ELR (cell line): ENCODE results near the gene DELE1.
A peak's percentile ranks its signal among the peaks of the same experiment; 100 is the strongest.

Experiments
- DNase-seq: peaks from one replicate; pipeline ENCODE4 v3.0.0-alpha.2; 2015; ENCODE audit warnings: low read depth

Gene DELE1

DNA sequence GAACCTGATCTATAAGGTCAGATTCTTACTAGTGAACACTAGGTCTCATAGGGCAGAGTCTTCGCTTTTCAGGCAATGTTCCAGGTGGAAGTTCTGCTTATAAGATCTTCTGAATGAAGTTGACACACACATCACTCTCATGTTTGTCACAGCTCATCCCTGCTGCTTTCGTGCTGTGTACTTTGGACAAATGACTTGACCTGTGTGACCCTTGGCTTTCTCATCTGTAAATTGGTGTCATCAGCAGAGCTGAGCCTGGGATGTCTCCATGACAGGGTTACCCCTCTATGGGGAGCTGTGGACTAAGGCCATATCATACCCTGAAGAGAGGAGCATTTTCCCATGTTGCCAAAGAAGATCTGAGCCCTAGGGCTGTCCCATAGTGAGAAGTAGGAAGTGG, 2.8 kb downstream of the DELE1 start:
- no peak for DNase-seq

DNA sequence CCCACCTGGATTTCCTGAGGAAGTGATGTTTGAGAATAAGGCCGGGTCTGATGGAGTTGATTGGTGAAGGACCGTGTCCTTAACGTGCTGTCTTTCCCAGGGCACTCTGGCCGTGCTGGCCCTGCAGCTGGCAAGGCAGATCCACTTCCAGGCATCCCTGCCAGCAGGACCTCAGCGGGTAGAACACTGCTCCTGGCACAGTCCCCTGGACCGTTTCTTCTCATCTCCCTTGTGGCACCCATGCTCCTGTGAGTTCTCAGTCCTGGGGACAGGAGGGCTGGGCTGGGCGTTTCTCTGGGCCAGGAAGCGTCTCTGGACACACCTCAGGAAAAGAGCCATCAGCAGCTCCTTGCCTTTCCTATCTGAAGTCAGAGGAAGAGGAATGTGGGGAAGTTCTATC, 4.4 kb downstream of the DELE1 start:
- no peak for DNase-seq

DNA sequence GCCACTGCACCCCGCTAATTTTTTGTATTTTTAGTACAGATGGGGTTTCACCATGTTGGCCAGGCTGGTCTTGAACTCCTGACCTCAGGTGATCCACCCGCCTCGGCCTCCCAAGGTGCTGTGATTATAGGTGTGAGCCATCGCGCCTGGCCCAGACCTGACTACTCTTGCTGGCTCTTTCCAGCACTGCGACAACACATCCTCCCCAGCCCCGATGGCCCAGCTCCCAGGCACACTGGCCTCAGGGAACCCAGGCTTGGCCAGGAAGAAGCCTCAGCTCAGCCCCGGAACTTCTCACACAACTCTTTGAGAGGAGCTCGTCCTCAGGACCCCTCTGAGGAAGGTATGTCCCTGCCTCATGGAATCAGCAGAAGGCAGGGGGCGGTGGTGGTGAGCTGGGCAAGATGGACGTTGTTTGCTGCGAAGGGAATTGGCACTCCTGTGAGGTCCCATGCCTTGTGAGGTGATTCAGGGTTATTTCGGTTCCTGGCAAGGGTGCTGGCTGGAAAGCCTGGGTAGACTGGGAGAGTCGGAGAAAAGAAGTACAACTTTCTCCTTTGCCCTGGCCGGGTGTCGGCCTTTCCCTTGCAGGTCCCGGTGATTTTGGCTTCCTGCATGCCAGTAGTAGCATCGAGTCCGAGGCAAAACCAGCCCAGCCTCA, 5.9 kb downstream of the DELE1 start:
- DNase-seq: no peak

DNA sequence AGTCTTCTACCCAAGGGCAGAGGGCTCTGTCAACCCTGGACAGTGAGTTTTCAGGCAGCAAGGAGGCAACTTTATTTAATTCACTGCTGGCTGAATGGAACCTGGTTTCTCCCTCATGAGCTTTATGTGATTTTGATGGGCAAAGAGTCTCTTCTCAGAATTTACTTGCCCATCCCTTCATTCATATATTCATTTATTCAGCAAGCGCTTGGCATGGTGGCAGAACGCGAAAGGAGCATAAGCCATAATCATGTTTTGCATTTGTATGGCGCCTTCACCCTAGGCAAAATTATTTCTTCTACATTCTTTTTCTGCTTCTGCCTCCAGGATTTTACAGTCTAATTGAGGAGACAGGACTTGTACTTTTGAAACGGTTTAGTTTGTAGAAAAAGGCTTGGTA, 8.0 kb downstream of the DELE1 start:
- DNase-seq: no peak

DNA sequence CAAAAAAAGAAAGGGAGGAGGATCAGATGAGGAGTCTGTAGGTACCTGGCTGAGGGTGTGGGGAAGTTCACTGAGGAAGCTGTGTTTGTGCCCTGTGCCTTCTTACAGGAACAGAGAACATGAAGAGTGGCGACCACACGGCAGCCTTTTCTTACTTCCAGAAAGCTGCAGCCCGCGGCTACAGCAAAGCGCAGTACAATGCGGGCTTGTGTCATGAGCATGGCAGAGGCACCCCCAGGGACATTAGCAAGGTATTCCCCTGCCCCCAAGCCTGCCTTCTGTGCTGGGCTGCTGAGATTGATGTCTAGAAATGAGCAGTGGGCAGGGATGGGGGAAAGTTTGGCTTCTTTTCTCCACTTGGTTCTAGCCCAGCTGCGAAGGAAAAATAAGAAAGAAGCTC, 9.5 kb downstream of the DELE1 start:
- DNase-seq: no peak

- no peak for DNase-seq
Measured at GRCh38 chr5:141934099-141934844, 10.6 kb downstream of the DELE1 start.

DNA sequence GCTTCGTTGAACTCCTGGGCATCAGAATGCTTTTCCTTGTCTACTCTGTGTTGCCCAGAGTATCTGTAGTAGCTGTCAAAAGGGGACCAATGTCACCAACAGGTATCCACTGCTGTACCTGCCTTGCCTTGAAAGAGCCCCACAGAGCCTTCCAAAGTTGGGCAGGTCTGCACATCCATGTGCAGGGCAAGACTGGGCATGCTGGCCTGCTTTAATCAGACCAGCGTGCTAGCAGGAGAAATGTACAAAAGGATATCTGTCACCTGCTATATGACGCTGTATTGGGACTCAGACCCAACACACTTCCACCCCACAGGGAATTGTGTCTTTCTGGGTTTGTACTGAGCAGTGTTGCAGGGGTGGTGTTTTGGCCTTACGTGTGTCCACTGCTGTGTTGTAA, 11.9 kb downstream of the DELE1 start:
- DNase-seq: no peak

DNA sequence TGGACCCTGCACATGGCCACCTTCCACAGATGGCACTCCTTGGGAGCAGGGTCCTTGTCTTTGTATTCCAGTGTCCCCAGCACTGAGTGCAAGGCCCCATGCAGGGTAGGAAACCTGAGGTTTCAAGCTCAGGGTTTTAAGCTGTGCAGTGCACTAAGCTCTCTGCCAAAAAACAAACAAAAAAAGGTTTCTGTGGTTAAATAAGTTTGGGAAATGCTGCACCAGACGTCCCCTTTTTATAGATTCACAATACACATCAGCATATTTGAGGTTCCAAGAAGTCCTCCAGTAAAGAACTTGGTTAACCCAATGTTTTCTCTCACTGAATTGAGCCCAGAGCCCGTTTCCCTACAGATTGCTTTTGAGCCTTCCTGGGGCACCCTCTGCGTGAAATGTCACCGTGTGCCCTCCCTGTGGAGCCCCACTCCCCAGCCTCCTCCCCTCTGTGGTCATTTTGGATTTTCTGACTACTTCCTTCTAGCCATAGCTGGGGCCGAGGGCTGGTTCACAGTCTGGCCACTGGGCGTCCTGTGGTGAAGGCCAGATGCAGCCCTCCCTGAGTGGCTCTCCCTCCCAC, 17.1 kb downstream of the DELE1 start:
- peak; percentile 30 for DNase-seq

DNA sequence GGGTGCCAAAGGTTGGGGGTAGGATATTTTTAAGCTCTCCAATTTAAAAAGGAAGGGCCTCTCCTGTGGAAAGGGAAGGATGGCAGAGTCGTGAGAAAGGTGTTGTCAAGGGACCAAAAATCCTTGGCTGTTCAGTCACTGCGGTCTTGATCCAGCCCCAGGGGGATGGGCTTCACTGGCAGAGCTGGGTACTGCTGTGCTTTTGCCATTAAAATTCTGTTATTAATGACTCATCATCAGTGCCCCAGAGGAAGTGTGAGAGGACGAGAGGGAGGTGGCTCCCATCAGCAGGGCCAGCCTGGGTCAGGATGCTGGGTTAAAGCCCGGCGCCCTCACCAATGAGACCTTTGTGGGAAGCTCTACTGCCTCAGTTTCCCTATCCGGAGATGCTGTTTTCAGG, 17.6 kb downstream of the DELE1 start:
- peak; percentile 27 for DNase-seq

DNA sequence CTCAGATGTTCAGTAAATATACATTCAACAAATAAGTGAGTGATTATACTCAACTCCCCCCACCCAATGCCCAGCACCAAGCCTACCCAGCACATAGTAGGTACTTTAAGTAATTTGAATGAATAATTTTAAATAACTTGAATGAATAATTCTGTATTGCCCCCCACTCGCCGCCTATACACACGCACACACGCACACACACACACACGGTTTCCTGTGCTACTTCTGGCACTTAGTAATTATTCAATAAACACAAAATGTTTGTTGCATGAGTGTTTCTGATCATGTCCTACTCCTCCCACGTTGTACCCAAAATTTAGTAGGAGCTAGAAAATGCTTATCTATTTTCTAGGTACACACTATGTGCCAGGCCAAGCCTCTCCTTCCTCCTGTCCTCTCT, 18.1 kb downstream of the DELE1 start:
- DNase-seq: no peak

DNA sequence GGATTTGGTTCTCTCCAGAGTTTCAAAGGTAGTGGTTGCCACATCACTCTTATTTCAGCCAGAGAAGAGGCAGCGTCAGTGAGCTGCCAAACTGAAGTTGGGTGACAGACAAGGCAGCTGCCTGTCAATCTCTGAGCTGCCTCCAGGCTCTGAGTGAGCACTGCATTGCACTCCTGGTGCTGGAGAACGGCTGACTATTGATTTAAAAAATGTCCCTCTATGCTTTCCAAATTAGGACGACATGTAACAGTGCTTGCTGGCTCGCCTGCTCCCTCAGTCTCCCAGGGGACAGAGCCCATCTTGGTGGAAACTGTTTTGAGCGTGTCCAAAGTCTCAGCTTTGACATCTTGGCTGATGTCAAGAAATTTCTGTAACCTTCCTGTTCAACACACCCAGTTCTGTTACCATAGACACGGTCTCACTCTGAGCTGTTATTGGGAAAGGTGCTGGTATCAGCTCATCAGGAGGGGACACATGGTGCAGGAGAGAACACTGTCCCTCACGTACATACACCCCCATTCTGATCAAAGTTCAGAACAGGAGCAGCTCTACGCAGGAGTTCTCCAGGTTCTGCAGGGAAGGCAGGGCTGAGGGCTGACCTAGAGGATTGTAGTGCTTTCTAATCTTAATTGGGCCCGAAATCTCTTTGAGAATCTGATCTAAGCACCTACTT, 18.6 kb downstream of the DELE1 start:
- DNase-seq: no peak

DNA sequence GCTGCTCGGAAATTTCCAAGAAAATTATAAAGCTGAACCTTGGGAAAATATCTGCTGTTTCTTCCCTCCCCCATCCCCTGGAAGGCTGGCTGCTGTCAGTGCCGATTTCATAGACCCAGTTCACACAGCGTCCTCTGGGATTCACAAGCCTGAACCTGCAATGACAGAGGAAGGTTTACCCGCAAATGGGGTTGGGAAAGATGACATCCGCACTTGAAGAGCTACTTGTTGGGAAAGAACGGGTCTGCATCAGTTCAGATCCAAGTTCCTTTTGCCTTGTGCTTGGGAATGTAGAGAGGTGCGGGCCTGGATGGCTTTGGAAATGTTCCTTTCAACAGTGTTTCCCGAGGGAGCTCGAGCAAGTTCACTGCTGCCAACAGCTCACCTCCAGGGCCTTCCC, 20.4 kb downstream of the DELE1 start:
- no peak for DNase-seq

- no peak for DNase-seq
Measured at GRCh38 chr5:141945511-141946051, 21.9 kb downstream of the DELE1 start.

GRCh38 chr5:141947316-141947715, 23.6 kb downstream of the DELE1 start:
- DNase-seq: no peak

- DNase-seq: no peak
Measured at GRCh38 chr5:141948812-141949211, 25.1 kb downstream of the DELE1 start.

- DNase-seq: no peak
Measured at GRCh38 chr5:141949511-141949910, 25.8 kb downstream of the DELE1 start.

DNA sequence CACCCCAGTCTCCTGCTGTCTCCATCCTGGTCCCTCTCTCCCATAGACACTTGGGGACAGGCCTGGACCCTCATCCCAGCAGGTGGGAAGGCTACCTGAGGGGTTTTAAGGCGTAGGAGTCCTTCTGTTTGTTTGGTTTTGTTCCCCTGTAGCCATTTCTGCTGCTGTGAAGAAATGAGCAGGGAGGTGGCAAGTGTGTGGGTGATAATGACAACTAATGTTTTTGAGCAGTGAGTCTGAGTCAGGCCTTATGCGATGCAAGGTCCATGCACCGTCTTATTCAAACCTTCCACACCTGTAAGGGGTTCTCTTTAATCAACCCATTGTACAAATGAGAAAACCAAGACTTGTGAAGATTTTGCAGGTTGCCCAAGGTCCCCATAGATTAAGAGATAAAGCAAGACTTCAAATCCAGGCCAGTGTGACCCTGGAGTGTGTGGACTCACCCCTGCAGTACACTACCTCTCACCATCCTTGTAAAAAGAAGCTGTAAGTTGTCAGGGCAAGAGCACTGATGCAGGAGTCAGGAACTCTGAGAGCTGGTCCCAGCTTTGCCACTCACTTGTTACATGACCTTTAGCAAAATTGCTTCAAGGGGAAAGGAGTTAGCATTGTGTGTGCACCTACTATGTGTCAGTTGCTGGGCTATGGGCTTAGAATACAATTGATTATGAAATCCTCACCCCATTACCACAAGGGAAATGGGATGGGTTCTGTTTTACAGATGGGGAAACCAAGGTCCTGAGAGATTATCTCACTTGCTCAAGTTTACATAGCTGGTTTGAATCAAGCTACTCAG, 26.7 kb downstream of the DELE1 start:
- DNase-seq: no peak

DNA sequence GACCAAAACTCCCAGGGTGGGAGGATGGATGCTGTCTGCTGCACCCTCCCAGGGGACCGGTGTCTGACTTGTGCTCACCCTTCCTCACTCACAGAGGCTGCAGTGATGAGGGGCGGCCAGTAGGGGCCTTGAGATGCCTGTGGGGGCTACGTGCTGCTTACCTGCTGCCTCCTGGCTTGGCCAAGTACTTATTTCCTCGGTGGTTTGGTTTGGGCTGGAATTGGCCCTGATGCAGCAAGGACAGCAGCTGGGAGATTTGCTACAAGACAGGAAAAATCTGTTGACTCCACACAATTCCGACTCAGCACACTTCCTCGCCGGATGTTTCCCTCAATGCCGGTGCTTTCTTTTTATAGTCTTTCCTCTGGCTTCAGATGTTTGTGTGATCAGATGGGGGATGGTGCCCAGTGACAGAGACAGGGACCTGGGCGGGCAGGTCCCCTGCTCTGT, 27.7 kb downstream of the DELE1 start:
- DNase-seq: peak; percentile 35

DNA sequence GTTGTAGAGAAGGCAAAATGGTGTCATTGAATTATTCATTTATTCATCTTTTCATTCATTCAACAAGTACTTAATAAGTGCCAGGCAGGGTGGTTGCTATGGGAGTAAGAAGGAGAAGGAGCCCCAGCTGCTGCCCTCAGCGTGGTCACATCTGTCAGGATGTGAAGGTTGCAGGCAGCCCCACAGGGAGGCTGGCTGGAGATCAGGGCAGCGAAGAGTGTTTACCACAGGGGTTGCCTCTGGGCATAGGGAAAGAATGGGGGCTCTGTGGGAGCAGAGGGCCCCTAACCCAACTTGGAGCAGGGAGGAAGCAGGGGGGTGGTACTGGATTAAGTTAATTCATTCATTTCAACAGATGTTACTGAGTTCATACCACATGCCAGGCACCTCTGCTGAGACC, 28.3 kb downstream of the DELE1 start:
- DNase-seq: no peak

- no peak for DNase-seq
Measured at GRCh38 chr5:141954194-141954593, 30.5 kb downstream of the DELE1 start.

- no peak for DNase-seq
Measured at GRCh38 chr5:141957367-141957996, 33.8 kb downstream of the DELE1 start.
